EL (cell line): ENCODE results near the gene MMP21.

Source experiments
- DNase-seq: peaks from one replicate; pipeline ENCODE4 v3.0.0-alpha.2; 2016

The MMP21 gene

DNA sequence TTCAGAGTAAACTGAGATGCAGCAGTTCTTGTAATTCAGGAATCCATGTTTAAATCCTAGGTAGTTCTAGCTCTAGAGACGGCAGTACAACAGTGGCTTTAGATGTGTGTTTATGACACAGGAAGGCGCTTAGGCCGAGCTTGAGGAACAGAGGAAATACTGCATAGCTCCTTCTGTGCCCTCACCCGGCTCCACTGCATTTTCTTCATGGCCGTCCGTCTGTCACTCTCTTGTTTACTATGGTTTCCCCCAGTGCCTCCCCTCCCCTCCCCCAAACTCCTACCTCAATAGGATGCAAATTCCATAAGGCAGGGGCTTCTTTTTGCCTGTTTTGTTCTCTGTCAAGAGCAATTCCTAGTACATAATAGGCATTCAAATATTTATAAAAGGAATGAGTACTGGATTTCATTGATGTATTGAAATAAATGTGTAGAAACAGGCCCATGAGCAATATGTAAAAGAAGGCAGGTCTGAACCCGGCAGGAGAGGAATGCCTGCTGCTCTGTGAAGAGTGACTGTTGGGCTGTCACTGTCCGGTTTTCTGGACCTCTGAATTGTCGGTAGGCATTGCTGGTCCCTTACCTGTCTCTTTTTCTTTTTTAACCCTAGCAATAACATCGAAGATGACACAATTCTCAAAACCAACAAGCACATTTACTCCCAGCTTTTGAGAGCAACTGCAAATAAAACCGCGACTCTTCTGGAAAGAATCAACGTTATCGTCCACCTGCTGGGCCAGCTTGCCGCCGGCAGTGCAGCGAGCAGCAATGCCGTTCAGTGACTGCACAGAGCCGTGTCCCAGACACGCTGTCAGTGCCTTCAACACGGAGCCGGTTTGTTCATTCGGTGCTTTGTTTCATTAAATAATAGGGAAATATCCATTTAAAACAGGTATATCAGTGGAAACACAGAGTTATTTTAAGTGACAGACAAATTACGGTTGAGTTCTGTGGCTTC, 12.7 kb downstream of the MMP21 start:
- no peak for DNase-seq

DNA sequence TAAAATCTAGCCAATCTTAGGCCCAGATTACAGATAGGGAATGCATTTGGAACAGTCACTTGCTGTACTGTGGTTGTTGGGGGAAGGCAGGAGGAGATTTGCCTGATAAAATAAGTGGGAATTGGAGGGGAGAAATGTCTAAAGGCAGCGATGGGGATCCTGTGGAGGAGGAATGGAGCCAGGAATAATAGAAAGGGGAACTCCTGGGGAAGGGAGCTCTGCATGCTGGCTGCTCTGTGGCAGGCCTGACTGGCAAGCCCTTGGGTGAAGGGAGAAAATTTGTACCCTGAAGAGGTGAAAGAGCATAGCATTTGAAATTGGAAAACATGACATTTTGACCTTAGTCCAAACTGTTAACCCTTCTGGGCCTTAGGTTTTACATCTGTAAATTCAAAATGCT, 13.7 kb downstream of the MMP21 start:
- DNase-seq = no peak

- DNase-seq = no peak
Measured at GRCh38 chr10:125757742-125758141, 17.9 kb downstream of the MMP21 start.

GRCh38 chr10:125756853-125757487, 18.7 kb downstream of the MMP21 start:
- no peak for DNase-seq

DNA sequence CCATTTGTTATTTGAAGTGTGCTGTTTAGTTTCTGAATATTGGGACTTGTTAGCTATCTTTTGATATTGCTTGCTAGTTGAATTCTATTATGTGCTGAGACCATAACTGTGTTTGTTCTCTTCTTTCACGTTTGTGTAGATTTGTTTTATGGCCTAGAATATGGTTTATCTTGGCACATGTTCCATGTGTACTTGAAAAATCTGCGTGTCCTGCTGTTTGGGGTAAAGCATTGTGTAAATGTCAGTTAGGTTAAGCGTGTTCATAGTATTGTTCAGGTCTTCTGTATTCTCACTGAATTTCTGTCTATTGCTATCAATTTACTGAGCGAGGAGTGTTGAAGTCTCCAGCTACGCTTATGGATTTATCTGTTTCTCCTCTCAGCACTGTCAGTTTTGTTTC, 19.4 kb downstream of the MMP21 start:
- DNase-seq = no peak

- DNase-seq = no peak
Measured at GRCh38 chr10:125747417-125747816, 28.2 kb downstream of the MMP21 start.

DNA sequence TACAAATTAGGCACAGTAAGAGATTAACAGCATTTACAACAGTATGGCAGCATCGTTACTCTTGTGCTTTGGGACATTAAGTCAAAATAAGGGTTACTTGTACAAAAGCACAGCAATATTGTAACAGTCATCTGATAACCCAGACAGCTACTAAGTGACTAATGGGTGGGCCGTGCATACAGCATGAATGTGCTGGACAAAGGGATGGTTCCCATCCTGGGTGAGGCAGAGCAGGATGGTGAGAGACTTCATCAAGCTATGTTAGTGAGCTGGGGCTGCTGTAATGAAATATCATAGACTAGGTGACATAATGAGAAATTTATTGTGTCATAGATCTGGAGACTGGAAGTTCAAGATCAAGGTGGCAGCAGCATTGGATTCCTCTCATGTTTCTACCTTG, 30.7 kb downstream of the MMP21 start:
- DNase-seq = no peak

DNA sequence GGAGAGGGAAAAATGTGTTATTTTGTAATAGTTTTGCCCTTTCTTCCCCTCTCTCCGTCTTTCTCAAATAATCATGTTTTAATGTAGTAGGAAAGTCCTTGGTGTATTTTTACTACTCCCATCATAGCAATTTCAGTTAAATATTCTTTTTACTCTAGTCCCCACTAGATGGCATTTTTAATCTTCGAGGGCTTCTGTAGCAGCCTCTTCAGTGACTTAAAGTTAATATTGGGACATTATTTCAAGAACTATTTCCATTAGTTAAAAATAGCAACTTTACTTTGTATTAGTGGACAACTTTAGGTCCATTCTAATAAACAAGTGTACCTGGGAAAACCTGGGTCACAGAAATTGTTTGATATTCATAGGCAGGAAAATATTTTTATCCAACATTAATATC, 33.2 kb downstream of the MMP21 start:
- no peak for DNase-seq

- no peak for DNase-seq
Measured at GRCh38 chr10:125739994-125740679, 35.5 kb downstream of the MMP21 start.

DNA sequence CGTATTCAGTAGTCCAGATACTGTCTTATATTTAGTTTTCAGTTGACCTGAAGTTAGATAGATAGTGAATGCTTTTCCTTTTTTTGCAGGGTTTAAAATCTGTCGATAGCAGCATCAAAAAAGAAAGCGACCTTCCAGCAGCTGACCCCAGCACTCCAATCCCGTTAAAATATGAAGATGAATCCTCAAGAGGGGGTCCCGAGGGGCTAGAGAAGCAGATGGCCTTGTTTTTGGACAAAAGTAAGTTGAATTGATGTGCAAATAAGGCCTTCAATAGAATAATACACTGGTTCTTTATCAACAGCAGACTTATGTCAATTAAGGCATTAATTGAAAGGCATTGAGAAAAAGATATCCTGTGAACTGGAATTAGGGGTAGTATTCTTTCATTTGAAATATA, 37.4 kb downstream of the MMP21 start:
- no peak for DNase-seq

- DNase-seq = no peak
Measured at GRCh38 chr10:125734823-125735222, 40.8 kb downstream of the MMP21 start.

- DNase-seq = no peak
Measured at GRCh38 chr10:125734148-125734547, 41.5 kb downstream of the MMP21 start.

- DNase-seq = no peak
Measured at GRCh38 chr10:125727436-125727835, 48.2 kb downstream of the MMP21 start.

- no peak for DNase-seq
Measured at GRCh38 chr10:125726914-125727313, 48.7 kb downstream of the MMP21 start.

- DNase-seq = no peak
Measured at GRCh38 chr10:125722811-125723210, 52.8 kb downstream of the MMP21 start.

GRCh38 chr10:125721035-125721434, 54.6 kb downstream of the MMP21 start:
- no peak for DNase-seq

DNA sequence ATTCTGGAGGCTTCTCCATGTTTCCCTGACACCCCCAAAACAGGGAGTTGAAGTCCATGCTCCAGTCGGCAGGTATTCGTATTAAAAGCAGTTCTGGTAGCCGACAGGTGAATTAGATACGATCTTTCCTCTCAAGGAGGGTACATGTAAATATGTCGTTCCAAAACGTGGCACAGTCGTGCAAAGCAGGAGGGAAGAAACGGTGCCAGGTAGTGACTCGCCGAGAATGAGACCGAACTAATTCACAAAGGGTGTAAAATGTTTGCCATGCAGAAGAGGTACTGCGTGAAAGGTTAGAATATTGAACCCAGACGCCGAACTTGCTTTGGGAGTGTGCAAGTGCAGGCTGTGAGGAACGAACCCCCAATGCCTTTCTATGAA, 55.6 kb downstream of the MMP21 start:
- no peak for DNase-seq

GRCh38 chr10:125719173-125720001, 56.2 kb downstream of the MMP21 start, which contains the start of gene EDRF1:
Gene EDRF1, plus strand, starts transcription at chr10:125719709. Its CDS starts 99 bp downstream, at chr10:125719808.
- DNase-seq = peak; percentile 99
